ENCODE results near the gene COL13A1. TPM values are rescaled to one million over a fixed set of nuclear protein-coding genes. Genes with fewer than 3 reads are reported as not detected.
A peak's percentile ranks its signal among the peaks of the same experiment; 100 is the strongest.

The COL13A1 gene
- total and polyA plus RNA-seq, 10 donors, result 4.1 to 16.1 (median 9.5) TPM

- intact Hi-C loops (cut with DNase I; ENCODE audit: low total_unique reads), result no loop called here
These were observed 12.5 kb upstream of the COL13A1 start for GRCh38 chr10:69789164-69789576.

DNA sequence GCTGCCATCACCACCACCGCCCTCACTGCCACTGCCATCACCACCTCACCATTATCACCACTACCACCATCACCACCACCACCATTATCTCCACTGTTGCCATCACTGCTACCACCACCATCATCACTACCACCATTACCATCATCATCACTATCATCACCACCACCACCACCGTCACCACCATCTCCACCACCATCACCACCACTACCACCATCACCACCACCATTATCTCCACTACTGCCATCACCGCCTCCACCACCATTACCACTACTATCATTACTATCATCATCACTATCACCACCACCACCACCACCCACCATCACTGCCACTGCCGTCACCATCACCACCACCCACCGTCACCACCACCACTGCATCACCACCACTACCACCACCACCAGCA is 9.9 kb upstream of the COL13A1 start:
- no peaks in the 10 kb centered on the region for H3K36me3 ChIP-seq
- WGBS, 5 donors, result 85 to 99% (median 95%) methylated on average over 5 of the region's 5 CpGs
- peaks cover 0 to 20% (median 15%) of the 10 kb centered on the region in 8 donors for H3K9me3 ChIP-seq
- peaks cover 0 to 23% (median 0%) of the 10 kb centered on the region in 7 donors for H3K27me3 ChIP-seq (replicated peaks in 1 of 7)
- H3K27ac ChIP-seq, result no peak overlapping the region
- TF ChIP-seq, protein P1, sequence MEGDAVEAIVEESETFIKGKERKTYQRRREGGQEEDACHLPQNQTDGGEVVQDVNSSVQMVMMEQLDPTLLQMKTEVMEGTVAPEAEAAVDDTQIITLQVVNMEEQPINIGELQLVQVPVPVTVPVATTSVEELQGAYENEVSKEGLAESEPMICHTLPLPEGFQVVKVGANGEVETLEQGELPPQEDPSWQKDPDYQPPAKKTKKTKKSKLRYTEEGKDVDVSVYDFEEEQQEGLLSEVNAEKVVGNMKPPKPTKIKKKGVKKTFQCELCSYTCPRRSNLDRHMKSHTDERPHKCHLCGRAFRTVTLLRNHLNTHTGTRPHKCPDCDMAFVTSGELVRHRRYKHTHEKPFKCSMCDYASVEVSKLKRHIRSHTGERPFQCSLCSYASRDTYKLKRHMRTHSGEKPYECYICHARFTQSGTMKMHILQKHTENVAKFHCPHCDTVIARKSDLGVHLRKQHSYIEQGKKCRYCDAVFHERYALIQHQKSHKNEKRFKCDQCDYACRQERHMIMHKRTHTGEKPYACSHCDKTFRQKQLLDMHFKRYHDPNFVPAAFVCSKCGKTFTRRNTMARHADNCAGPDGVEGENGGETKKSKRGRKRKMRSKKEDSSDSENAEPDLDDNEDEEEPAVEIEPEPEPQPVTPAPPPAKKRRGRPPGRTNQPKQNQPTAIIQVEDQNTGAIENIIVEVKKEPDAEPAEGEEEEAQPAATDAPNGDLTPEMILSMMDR (IDR thresholded peaks at IDR 0.05 in 8 of 11, conservative IDR thresholded peaks at IDR 0.05 in 3 of 11), result no peak
- no peak for TF ChIP-seq POLR2A (IDR thresholded peaks at IDR 0.05)
- no peak for TF ChIP-seq POLR2AphosphoS5 (IDR thresholded peaks at IDR 0.05)
- H3K4me1 ChIP-seq, result no peaks in the 10 kb centered on the region
- intact Hi-C loops (cut with DNase I; ENCODE audit: low total_unique reads), result no loop called here
- no peak overlapping the region for H3K4me3 ChIP-seq
- no peak for DNase-seq

More at GRCh38 chr10:69789164-69789576, 12.5 kb upstream of the COL13A1 start:
- WGBS, 5 donors, result 61 to 76% (median 69%) methylated on average over 4 of the region's 4 CpGs
- Histone ChIP-seq H3K36me3 (no peaks in the 10 kb centered on the region), H3K27ac (no peak overlapping the region), H3K4me3 (no peak overlapping the region), H3K4me1 (no peaks in the 10 kb centered on the region), H3K27me3 (replicated peaks in 1 of 7) (peaks cover 0 to 20% (median 0%) of the 10 kb centered on the region in 7 donors), H3K9me3 (no peaks in the 10 kb centered on the region)
- peak; percentile 8 for DNase-seq
- no peak for TF ChIP-seq POLR2A (IDR thresholded peaks at IDR 0.05)
- TF ChIP-seq, protein P1 (IDR thresholded peaks at IDR 0.05 in 8 of 11, conservative IDR thresholded peaks at IDR 0.05 in 3 of 11), result peak in 9 of 11 experiments; percentile 14 to 54 (median 45)

DNA sequence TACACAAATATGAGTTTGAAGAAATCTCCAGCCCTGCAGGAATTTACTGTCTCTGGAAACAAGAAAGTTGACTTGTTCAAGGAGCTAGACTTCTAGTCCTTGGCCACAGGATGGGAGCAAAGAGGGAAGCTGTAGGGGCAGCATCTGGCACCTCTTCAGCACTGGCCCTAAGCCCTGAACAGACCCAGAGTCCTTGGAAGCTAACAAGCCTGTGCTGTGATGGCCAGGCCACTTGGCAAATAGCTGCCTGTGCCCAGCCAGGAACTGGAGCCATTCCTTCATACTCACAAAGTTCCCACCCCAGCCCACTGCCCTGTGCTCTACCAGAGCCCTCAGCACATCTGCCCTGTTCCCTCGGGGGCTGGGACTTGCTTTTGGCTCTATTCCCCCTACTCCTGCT is 9.4 kb upstream of the COL13A1 start:
- no peak overlapping the region for H3K27ac ChIP-seq
- no peaks in the 10 kb centered on the region for H3K4me1 ChIP-seq
- TF ChIP-seq POLR2A (IDR thresholded peaks at IDR 0.05) (no peak), POLR2AphosphoS5 (IDR thresholded peaks at IDR 0.05) (no peak)
- TF ChIP-seq, protein P1 (IDR thresholded peaks at IDR 0.05 in 8 of 11, conservative IDR thresholded peaks at IDR 0.05 in 3 of 11), result no peak
- H3K36me3 ChIP-seq, result no peaks in the 10 kb centered on the region
- WGBS, 5 donors, result 46 to 75% (median 65%) methylated on average over 1 of the region's 1 CpG
- H3K9me3 ChIP-seq, result peaks cover 0 to 20% (median 15%) of the 10 kb centered on the region in 8 donors
- no peak for DNase-seq
- H3K4me3 ChIP-seq, result no peak overlapping the region
- intact Hi-C loops (cut with DNase I; ENCODE audit: low total_unique reads), result no loop called here
- peaks cover 0 to 25% (median 0%) of the 10 kb centered on the region in 7 donors for H3K27me3 ChIP-seq (replicated peaks in 1 of 7)

DNA sequence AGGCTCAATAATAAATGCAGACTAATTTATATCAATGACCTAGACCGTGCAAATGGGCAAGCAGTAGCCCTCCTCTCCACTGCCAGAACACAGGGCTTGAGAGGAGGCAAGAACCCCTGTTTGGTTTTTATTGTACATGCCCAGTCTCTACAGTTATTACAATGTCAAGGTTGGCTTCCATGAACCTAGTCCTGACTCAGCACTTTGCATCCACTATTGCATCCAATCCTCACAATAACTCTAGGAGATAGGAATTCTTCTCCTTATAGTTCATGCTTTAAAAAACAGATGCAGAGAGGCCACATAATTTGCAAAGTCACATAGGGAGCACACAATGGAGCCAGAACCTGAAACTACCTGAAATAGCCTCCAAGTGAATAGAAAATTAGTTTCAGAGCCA is 7.0 kb upstream of the COL13A1 start:
- intact Hi-C loops (cut with DNase I; ENCODE audit: low total_unique reads), result no loop called here
- H3K36me3 ChIP-seq, result no peaks in the 10 kb centered on the region
- DNase-seq, result no peak
- peaks cover 0 to 20% (median 15%) of the 10 kb centered on the region in 8 donors for H3K9me3 ChIP-seq
- WGBS, 5 donors, result 0 to 89% (median 41%) methylated on average over 1 of the region's 1 CpG
- peaks cover 0 to 41% (median 0%) of the 10 kb centered on the region in 7 donors for H3K27me3 ChIP-seq (replicated peaks in 1 of 7)
- no peak overlapping the region for H3K4me3 ChIP-seq
- TF ChIP-seq, protein P1 (IDR thresholded peaks at IDR 0.05 in 8 of 11, conservative IDR thresholded peaks at IDR 0.05 in 3 of 11), result no peak
- TF ChIP-seq POLR2A (IDR thresholded peaks at IDR 0.05) (no peak), POLR2AphosphoS5 (IDR thresholded peaks at IDR 0.05) (no peak)
- H3K27ac ChIP-seq, result no peak overlapping the region
- no peaks in the 10 kb centered on the region for H3K4me1 ChIP-seq
